H4 (cell line): ENCODE measurements around the gene IKZF2. TPM values are rescaled to one million over a fixed set of nuclear protein-coding genes. Genes with fewer than 3 reads are reported as not detected.

Experiments used
- DNase-seq: peaks from one replicate; pipeline ENCODE4 v3.0.0-alpha.2; 2015; ENCODE audit warnings: low spot score
- total RNA-seq: library from RNA; depleted of rRNA; stranded (reverse); fragments of >200 nt; shearing (Covaris generic); gene quantifications from 2 replicates; pipeline ENCODE4 v1.2.3, GENCODE V29; 2014; rRNA removed

Gene IKZF2
- 0.68 and 1.7 TPM in 2 replicates for total RNA-seq

DNA sequence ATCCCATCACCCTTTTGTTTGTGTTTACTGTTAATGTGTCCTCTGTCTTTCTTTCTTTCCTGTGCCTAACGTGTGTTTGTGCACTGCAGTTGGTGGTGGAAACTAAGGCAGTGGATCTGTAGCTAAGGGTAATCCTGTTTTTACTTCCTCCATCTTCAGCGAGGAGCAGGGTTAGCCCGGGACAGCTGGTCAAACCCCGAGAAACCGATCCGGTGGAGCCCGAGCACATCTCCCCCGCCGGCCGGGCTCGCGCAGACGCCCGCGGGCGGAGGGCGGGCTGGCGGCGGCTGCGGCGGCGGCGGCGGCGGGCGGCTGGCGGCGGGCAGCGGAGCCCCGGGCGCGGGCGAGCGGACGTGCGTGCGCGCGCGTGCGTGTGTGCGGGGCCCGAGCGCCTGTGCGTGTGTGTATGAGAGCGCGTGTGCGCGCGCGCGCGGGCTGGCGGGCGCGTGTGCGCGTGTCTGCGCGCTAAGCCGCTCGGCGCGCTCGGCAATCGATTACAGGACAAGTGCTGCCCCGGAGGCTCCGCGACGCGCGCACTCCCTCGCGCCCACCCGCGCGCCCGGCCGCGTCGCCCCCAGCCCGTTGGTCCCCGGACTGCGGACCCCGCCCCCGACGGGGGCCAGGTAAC lies at the start of gene IKZF2:
Gene IKZF2, minus strand, starts transcription at position 176 of the 628 bp plus-strand sequence. CDS start 2,983 bp downstream, outside the sequence.
- peak; percentile 72 for DNase-seq

DNA sequence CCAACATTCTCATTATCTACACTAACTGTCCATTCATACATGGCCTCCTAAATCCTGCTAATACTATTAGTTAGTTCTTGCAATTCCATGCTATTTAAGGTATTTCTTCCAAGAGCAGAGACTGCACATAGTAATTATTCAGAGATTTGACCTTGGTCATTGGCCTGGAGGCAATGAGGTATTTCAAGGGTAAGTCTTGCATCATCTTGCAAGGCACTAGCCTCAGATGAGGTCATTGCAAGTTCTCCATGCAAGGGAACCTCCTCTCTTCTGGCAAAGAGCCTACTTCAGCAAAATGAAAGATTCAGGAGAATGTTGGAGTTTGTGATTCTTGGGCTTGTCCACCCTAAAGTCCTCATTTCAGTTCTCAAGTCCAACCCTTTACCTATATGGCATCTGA lies 48.5 kb upstream of the IKZF2 start:
- DNase-seq: peak; percentile 13

DNA sequence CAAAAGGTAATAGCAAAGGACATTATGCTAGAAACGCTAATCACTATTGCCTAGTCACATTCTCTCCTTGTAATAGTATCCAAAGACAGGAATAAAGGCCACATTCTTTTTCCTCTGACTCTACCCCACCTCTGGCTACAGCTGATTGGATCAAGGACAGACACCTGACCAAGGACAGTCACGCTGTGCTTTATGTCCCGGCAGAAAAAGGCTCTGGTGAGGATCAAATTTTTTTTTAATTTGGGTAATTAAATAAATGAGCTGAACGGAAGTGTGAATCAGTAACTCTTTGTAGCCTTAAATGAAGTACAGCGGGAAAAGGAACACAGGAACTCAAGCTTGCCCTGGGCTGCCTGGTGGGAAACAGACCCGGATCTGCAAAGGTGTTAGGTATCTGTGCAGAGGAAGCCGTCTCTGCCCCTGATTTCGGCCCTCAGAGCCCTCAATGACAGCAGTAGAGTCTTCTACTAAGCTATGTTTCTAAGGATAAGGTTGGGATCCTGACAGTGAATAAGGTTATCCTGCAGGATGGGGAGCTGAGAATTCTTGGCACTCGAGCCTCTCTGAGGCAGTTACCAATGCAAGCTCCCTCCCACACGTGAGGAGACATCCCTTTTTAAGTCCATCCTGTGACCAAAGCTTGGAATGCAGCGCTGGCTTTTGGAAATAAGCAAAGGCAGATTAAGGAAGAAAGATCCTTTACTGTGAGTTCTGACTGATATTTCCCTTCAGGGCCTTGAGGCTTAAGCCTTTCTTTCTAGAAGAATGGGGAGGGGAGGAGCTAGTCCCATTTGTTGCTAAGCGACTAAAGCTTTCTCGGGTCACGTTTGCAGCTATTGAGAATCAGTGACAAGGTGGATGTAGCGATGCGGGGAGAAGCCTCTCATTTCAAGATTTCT lies 37.8 kb upstream of the IKZF2 start:
- peak; percentile 6 for DNase-seq

DNA sequence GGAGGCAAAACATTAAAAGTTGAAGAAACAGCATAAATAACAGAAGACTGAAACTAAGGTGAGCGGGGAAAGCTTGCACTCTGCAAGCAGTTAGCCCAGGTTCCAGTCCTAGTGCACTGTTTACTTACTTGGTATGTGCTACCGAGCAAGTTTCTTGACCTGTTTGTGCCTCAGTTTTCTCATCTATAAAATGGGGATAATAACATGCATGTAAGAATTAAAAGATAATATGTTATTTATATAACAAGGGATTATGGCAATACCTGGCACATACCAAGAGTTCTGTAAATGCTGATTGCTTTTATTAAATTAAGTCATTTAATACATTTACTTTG lies 37.1 kb upstream of the IKZF2 start:
- DNase-seq: no peak

DNA sequence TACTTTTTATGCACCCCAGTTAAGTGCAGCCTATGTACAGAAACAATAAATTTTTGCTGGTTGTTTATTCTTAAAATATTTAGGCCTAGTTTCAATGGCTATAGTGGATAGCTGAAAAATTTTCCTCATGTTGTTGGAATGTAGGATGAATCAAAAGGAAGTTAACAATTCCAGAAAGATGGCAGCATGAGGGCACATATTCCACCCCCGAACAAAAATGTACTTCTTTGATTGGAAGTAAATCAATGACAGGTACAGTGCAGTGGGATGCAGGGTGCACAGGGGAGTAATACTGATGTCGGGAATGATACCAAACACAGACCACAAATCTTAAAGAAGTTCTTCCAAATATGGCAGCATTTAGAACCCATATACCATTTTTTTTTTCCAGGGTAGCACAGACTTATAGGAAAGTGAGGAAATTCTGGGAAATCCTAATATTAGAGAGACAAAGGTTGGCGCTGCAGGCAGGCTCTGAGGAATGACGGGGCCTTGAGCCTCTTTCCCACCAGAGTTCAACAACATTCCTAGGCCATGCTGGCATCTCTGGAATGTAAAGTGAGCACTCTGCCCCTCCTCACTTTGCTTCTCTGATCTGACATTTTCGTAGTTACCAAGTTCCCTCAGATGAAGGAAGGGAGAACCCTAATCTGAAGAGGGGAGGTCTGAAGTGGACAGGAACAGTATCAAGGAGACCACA lies 36.6 kb upstream of the IKZF2 start:
- DNase-seq: peak; percentile 54

DNA sequence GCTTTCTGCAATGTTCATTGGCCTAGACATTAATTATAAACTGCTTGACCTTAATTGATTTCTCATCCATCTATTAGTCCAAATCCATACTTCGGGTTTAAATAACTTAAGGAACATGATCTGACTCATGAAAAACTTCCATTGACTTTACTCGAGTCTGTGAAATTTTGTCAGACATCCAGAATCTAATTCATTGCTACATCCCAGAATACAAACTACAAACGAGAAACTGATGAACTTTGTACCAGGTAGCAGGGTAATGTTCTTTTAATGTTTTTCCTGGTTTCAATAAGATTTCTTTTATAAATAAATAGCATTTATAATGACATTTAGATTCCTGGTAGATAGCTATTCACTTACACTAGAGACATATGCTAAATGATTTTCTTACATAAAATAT lies 36.0 kb upstream of the IKZF2 start:
- DNase-seq: no peak

DNA sequence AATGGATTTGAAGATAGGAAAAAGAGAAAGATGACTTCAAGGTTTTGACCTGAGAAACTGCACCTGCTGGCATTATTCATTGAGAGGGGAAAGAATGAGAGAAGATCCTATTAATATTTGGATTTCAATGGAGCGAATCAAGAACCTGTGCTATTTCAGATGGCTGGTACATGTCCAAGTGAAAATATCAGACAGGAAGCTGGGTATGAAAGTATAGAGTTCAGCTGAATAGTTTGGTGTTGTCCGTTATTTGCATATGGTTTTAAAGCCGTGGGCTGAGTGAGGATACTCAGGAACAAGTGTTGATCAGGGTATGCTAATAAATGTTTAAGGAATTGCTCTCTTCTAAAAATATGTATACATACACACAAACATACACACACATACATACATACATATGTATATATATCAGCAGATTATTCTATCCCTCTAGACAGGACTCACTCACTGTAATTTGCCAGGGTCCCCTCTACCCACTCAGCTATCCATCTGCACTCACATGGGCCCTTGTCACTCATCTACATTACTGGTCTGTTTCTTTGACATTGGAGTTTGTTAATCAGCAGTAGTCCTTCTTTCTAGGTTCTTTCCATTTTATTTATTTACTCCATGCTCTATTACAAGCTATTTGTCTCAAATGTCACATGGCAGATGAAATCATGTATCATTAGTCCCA lies 33.9 kb upstream of the IKZF2 start:
- no peak for DNase-seq

DNA sequence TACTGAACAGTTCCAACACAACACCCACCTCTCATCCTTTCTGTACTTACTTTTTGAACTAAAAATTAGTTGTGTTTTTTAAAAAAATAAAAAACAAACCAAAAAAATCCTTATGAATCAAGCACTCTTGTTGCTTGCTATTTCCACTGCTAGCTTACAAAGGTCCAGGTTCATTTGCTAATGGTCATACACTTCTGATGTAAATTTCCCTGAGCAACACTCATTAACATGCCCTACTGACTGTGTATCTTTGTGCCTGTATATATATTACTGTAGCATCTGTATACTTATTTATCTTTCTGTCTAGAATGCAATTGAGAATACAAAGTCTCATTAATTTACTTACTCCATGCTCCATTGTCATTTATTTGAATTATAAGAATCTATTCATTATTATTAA lies 30.3 kb upstream of the IKZF2 start:
- no peak for DNase-seq

DNA sequence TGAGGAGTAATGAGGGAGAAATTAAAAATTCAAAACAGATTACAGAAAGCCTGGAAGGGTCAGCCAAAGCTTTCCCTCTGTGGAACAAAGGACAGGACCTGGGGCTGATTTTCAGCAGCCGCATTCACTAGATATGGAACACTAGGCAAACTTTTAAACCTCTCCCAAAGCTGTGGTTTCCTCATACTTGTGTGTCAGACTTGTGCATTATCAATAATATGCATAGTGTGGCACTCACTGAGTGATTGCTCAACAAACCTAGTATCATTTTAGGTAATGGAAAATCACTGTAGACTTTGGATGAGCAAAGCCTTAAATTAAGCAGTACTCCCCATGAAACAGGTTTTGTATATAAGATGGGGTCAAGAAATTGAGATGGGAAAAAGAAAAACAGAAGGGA lies 26.3 kb upstream of the IKZF2 start:
- DNase-seq: no peak

DNA sequence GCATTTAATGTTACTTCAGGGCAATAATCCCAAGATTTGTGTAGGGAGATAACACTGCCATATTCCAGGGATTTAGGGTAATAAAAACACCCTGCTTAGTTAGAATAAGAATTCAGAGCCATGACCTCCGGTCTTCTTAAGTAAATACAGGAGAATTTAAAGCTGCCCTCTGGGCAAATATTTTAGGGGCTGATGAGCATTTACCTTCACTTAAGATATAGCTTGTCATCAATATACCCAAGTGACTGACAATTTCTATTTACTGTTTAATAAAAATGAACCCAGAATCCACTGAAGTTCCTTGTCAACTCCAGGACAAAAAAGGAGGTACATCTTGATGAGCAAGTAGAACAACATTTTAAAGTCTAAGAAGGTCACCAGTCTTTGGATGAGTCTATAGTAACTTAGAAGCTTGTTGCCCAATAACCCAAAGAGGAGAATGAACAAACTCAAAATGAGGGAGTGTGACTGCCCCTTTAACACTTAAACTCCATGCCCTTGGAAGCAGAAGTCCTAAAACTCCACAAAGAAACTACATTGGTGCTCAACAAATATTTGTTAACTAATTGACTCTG lies 24.3 kb upstream of the IKZF2 start:
- DNase-seq: no peak

DNA sequence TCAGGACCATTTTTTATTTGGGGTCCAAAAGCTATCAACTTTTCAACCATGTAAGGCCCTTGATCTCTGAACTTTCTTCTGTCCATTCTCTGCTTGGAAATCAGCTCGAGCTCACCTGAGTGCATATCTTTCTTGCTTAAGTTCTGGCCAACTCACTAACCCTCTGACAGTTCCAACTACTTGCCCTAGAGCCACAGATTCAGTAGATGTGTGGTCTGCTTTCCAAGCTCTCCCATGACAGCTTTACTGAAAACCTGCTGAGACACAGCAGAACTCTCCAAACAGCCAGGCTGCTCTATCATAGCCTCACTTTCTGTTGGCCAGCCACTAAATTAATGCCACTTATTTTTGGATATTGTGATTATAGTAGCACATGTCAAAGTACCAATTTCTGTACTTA lies 21.2 kb upstream of the IKZF2 start:
- no peak for DNase-seq

DNA sequence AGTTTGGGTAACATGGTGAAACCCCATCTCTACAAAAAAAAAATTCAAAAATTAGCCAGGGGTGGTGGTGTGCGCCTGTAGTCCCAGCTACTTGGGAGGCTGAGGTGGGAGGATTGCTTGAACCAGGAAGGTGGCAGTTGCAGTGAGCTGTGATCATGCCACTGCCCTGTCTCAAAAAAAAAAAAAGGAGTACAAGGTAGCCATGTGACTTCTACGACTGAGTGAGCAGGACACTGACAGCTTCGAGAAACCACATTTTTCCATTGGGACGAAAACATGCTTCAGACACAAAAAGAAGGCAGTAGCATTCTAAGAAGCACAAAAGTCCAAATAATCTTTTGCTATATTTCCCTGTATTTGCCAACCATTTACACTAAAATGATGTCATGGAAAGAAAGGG lies 19.7 kb upstream of the IKZF2 start:
- DNase-seq: no peak

DNA sequence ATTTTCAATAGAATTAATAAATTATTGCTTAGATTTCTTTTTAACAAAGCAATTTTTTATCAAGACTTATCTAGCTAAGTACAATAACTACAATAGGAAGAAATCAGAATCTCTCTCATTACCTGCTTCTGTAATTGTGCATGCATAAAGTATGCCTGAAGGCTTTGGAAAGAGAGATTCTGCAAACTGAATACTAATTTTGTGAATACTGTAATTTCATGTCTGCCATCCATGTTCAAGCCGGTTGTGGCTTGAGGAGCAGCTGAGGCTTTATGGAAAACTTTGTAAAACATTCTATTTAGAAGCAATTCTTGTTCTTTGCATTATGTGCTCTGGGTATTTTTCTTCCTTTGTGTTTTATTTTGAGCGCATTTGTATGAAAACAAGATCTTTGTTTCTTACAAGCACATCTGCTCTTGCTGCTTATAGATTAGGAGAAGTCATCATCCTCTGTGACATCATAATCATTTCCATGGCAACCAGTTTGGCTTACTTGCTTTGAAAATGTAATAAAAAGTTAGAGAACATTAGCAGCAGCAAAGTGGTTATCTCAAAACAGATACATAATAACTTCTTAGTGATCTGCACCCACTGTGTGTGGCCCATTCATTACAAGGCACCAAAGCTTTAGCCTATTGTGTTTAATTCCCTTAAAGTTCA lies 16.0 kb upstream of the IKZF2 start:
- no peak for DNase-seq

DNA sequence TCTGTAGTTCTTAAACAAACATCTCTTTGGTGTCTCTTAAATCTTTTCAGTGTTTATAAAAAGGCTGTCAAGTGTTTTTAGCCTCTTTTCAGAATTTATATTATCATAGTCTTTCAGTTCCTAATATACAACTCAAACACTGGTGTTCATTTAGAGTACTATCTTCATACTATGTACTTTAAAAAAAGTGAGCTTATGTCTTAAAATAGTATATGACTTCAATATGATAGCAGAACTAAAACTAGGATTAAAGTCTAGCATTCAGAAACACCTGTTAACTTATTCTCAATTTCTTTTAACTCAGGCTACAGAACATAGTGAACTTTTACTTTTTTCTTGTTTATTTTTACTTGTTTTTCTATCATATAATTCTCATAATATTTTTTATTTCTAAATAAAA lies 14.7 kb upstream of the IKZF2 start:
- DNase-seq: no peak

DNA sequence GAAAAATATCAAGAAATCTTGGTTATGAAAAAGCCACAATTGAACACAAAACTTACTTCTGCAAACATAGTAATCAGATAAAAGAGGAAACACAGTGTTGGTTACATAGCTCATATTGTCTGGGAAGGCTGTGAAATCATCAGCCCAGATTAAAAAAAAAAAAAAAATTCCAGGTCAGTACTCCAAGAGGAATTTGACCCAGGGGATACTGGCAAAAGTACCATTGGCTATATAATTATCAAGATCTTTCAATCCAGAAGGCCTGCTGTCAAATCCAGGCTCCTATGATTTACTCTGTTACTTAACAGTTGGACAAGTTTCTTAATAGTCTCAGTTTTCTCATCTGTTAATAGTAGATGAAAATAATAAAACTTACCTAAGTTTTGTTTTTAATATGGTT lies 12.9 kb upstream of the IKZF2 start:
- DNase-seq: no peak

DNA sequence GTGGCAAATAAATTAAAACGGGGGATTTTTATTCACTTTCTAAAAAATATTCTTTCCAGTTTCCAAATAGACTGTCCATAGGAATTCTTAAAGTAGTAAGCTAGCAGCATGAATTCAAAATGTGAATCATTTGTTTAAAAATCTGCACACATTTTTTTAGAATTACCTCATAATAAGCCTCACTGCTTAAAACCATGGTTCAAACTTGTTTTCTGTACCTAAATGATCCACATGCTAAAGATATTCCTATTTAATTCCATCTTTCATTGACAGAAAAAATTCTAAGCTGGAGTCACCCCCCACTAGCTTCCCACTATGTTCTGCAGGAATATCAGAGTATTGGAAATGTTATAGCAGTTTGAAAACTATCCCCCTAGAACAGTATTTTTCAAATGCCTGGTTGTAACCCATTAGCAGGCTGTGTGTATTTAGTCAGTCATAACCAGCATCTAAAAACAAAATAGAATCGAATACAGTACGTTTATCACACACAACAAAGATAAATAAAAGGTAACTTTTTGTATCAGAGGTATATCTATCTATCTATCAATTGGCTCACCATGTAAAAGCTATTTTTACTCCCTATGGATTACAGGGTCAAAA lies 11.2 kb upstream of the IKZF2 start:
- DNase-seq: no peak

DNA sequence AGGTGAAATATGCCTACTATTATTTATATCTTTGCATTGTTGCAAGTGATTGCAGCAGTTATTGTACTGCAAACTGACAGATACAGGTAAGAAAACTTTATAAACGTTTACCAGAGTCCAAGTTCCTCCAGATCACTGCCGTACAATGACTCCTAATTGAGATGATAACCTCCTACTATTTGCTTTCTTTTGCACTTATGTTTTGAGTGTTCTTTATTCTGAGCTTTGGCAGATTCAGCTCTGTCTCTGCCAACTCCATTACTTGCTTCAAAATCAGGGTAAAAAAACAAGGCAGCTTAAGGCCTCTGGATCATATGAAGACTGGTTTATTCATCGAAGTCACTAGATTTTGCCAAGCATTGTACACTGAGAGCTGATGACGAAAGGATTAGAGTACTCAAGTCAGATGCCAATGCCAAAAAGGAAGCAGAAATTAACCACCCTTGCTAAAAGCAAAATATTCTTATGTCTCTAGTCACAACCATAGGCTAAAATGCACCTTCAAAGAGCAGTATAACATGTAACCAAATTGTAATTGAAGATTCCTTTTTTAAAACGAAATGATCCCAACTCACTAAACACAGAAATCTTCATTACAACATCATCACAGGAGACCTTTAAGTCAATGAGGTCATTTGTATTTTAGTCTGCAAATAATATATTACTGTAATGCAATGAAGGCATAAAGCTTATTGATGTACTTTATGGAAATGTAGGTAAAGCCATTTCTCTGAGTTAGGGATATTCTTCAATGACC lies 10.5 kb upstream of the IKZF2 start:
- DNase-seq: no peak

DNA sequence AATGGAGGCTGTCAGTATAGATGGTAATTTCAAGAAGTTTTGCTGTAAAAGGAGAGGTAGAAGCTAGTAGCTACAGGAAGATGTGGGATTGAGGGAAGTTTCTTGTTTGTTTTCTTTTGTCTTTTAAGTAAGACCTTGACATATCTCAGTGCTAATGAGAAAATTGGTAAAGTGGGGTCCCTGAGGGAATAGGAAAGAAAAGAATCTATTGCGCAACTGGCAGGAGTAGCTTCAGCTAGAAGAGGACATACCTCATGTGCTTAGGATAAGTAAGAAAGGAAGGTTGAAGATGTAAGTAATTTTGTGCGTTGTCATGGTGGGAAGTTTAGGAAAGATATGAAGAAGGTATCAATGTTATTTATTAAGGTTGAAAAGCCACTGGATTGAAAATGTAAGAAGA lies 8.4 kb upstream of the IKZF2 start:
- no peak for DNase-seq

DNA sequence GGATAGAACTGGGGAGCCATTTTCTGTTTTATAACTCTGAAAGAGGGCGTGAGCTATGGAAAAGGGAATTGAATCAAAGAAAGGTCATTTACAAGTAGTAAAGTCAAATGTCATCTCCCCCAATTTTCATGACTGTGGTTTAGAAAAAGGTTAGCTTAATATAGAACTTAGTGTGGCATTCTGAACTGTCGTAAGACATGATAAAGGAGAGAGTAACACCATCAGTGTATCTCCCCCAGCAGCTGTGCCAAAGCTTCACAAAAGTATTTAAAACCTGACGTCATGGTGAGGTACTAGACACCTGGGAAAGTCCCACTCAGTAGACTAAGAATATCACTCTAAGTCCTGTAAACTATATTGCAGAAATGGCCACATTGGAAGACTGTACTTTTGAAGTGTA lies 5.8 kb upstream of the IKZF2 start:
- DNase-seq: no peak

DNA sequence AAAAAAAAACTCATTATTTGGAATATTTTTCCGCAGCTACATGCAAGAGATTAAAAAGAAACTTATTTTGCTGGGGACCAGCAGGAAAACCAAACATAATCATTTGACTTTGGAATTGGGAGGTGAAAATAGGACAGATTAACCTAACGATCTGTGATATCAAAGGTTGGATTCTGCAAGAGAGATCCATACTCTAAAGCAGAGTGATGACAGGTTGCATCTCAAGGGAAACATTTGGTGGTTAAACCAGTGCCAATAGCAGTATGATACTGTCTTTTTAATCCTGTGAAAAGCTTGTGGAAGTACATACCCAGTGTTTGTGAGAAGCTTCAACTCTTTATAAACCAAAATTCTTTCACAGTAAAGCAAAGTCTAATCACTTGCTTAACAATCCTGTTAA lies 5.3 kb upstream of the IKZF2 start:
- DNase-seq: no peak
